ENCODE results near the gene BRIP1.
"Not testable (repeated sequence)": the region's sequence is repeated elsewhere in the genome, so short reads cannot be mapped to it uniquely, and the experiment has no call there.

The BRIP1 gene

GRCh38 chr17:61832463-61832862 lies 30.9 kb downstream of the BRIP1 start:
- TF ChIP-seq CTCF (IDR thresholded peaks at IDR 0.05) = no peak
- Mint-ChIP-seq H3K27me3 (ENCODE audit: low read depth, poor library complexity) (no peaks in the 10 kb centered on the region), H3K9me3 (peaks cover 20% of the 10 kb centered on the region), H3K36me3 (ENCODE audit: low read depth) (peaks cover 43% of the 10 kb centered on the region), H3K4me1 (no peaks in the 10 kb centered on the region), H3K4me3 (no peak overlapping the region), H3K27ac (no peak overlapping the region)
- DNase-seq = no peak

GRCh38 chr17:61831099-61831498 lies 32.2 kb downstream of the BRIP1 start:
- H3K4me1 Mint-ChIP-seq = no peaks in the 10 kb centered on the region
- no peak overlapping the region for H3K4me3 Mint-ChIP-seq
- peaks cover 31% of the 10 kb centered on the region for H3K9me3 Mint-ChIP-seq
- TF ChIP-seq CTCF (IDR thresholded peaks at IDR 0.05) = no peak
- peaks cover 56% of the 10 kb centered on the region for H3K36me3 Mint-ChIP-seq (ENCODE audit: low read depth)
- no peak for DNase-seq
- no peak overlapping the region for H3K27ac Mint-ChIP-seq
- H3K27me3 Mint-ChIP-seq (ENCODE audit: low read depth, poor library complexity) = no peaks in the 10 kb centered on the region

GRCh38 chr17:61828694-61829093 lies 34.6 kb downstream of the BRIP1 start:
- H3K36me3 Mint-ChIP-seq (ENCODE audit: low read depth) = peaks cover 80% of the 10 kb centered on the region
- no peaks in the 10 kb centered on the region for H3K4me1 Mint-ChIP-seq
- H3K27me3 Mint-ChIP-seq (ENCODE audit: low read depth, poor library complexity) = no peaks in the 10 kb centered on the region
- no peak overlapping the region for H3K4me3 Mint-ChIP-seq
- no peak overlapping the region for H3K27ac Mint-ChIP-seq
- no peak for TF ChIP-seq CTCF (IDR thresholded peaks at IDR 0.05)
- DNase-seq = no peak
- H3K9me3 Mint-ChIP-seq = peaks cover 51% of the 10 kb centered on the region

- H3K4me3 Mint-ChIP-seq = no peak overlapping the region
- DNase-seq = no peak
- H3K36me3 Mint-ChIP-seq (ENCODE audit: low read depth) = peaks cover 89% of the 10 kb centered on the region
- H3K27me3 Mint-ChIP-seq (ENCODE audit: low read depth, poor library complexity) = no peaks in the 10 kb centered on the region
- no peak overlapping the region for H3K27ac Mint-ChIP-seq
- TF ChIP-seq CTCF (IDR thresholded peaks at IDR 0.05) = no peak
- H3K9me3 Mint-ChIP-seq = peaks cover 54% of the 10 kb centered on the region
- H3K4me1 Mint-ChIP-seq = no peaks in the 10 kb centered on the region
Observed at GRCh38 chr17:61827649-61828395, 35.5 kb downstream of the BRIP1 start.

GRCh38 chr17:61826866-61827265 lies 36.5 kb downstream of the BRIP1 start:
- H3K27ac Mint-ChIP-seq; H3K4me1 Mint-ChIP-seq; DNase-seq; H3K4me3 Mint-ChIP-seq; H3K27me3 Mint-ChIP-seq (ENCODE audit: low read depth, poor library complexity): not testable (repeated sequence)
- Mint-ChIP-seq H3K36me3 (ENCODE audit: low read depth) (peaks cover 98% of the 10 kb centered on the region), H3K9me3 (peaks cover 54% of the 10 kb centered on the region)

- not testable (repeated sequence) for H3K4me1 Mint-ChIP-seq; H3K27ac Mint-ChIP-seq; DNase-seq; H3K4me3 Mint-ChIP-seq; H3K27me3 Mint-ChIP-seq (ENCODE audit: low read depth, poor library complexity)
- peaks cover 58% of the 10 kb centered on the region for H3K9me3 Mint-ChIP-seq
- peaks cover 100% of the 10 kb centered on the region for H3K36me3 Mint-ChIP-seq (ENCODE audit: low read depth)
Observed at GRCh38 chr17:61826198-61826597, 37.1 kb downstream of the BRIP1 start.

- peaks cover 2% of the 10 kb centered on the region for H3K27me3 Mint-ChIP-seq (ENCODE audit: low read depth, poor library complexity)
- H3K4me1 Mint-ChIP-seq = no peaks in the 10 kb centered on the region
- DNase-seq = no peak
- no peak overlapping the region for H3K27ac Mint-ChIP-seq
- H3K4me3 Mint-ChIP-seq = no peak overlapping the region
- peaks cover 100% of the 10 kb centered on the region for H3K36me3 Mint-ChIP-seq (ENCODE audit: low read depth)
- H3K9me3 Mint-ChIP-seq = peaks cover 64% of the 10 kb centered on the region
- TF ChIP-seq CTCF (IDR thresholded peaks at IDR 0.05) = no peak
Observed at GRCh38 chr17:61825448-61826137, 37.7 kb downstream of the BRIP1 start.

Measured in nephron progenitor cell (in vitro differentiated cells).